Measurements from ENCODE around the gene MAST4. TPM values are rescaled to one million over a fixed set of nuclear protein-coding genes. Genes with fewer than 3 reads are reported as not detected.

MAST4 gene
- total and polyA plus RNA-seq, 2 donors (not counting 1 experiment from before 2014, with no cell fraction given): 7.0 to 15.2 TPM

- no peak overlapping the region for H3K4me2 ChIP-seq (ENCODE audit: extremely low read depth, insufficient read depth, low read length)
- H3K9me3 ChIP-seq (ENCODE audit: control insufficient read depth, insufficient read depth, low read depth, low read length): no peaks in the 10 kb centered on the region
- no peak overlapping the region for H3K27ac ChIP-seq (ENCODE audit: insufficient read depth, low read length)
- H4K20me1 ChIP-seq (ENCODE audit: control insufficient read depth, extremely low read depth, insufficient read depth, low read length): no peaks in the 10 kb centered on the region
- TF ChIP-seq EZH2 (IDR thresholded peaks at IDR 0.05; ENCODE audit: low read length, missing control alignments) (no peak), CTCF (conservative IDR thresholded peaks at IDR 0.05 in 1 of 2, IDR thresholded peaks at IDR 0.05 in 1 of 2; ENCODE audit: low read depth in 1 of 2, low read length in 2 of 2) (no peak)
- no peak overlapping the region for H3K9ac ChIP-seq (ENCODE audit: insufficient read depth, low read length)
- H3K36me3 ChIP-seq (ENCODE audit: control insufficient read depth, insufficient read depth, low read length): no peaks in the 10 kb centered on the region
- no peak overlapping the region for H2AFZ ChIP-seq (ENCODE audit: low read length)
- H3K4me1 ChIP-seq (ENCODE audit: control insufficient read depth, extremely low read depth, insufficient read depth, low read length): no peaks in the 10 kb centered on the region
- no peaks in the 10 kb centered on the region for H3K79me2 ChIP-seq (ENCODE audit: control insufficient read depth, insufficient read depth, low read length)
- H3K27me3 ChIP-seq (ENCODE audit: control insufficient read depth, insufficient read depth, low read length): no peaks in the 10 kb centered on the region
- H3K4me3 ChIP-seq (replicated peaks in 1 of 4; ENCODE audit: control extremely low read depth in 1 of 4, insufficient read depth in 1 of 4, low read depth in 3 of 4, low read length in 4 of 4): no peak overlapping the region
- no peak for DNase-seq (ENCODE audit: low read depth in 2 of 2)
Observed at GRCh38 chr5:67188274-67189078, 592.3 kb downstream of the MAST4 start.

GRCh38 chr5:67189079-67189354, 592.8 kb downstream of the MAST4 start:
- Histone ChIP-seq H2AFZ (ENCODE audit: low read length) (no peak overlapping the region), H3K4me3 (replicated peaks in 1 of 4; ENCODE audit: control extremely low read depth in 1 of 4, insufficient read depth in 1 of 4, low read depth in 3 of 4, low read length in 4 of 4) (no peak overlapping the region), H4K20me1 (ENCODE audit: control insufficient read depth, extremely low read depth, insufficient read depth, low read length) (no peaks in the 10 kb centered on the region), H3K9me3 (ENCODE audit: control insufficient read depth, insufficient read depth, low read depth, low read length) (no peaks in the 10 kb centered on the region), H3K36me3 (ENCODE audit: control insufficient read depth, insufficient read depth, low read length) (no peaks in the 10 kb centered on the region), H3K27me3 (ENCODE audit: control insufficient read depth, insufficient read depth, low read length) (no peaks in the 10 kb centered on the region), H3K4me2 (ENCODE audit: extremely low read depth, insufficient read depth, low read length) (no peak overlapping the region), H3K27ac (ENCODE audit: insufficient read depth, low read length) (no peak overlapping the region), H3K9ac (ENCODE audit: insufficient read depth, low read length) (no peak overlapping the region), H3K4me1 (ENCODE audit: control insufficient read depth, extremely low read depth, insufficient read depth, low read length) (no peaks in the 10 kb centered on the region), H3K79me2 (ENCODE audit: control insufficient read depth, insufficient read depth, low read length) (no peaks in the 10 kb centered on the region)
- no peak for DNase-seq (ENCODE audit: low read depth in 2 of 2)
- TF ChIP-seq CTCF (conservative IDR thresholded peaks at IDR 0.05 in 1 of 2, IDR thresholded peaks at IDR 0.05 in 1 of 2; ENCODE audit: low read depth in 1 of 2, low read length in 2 of 2) (no peak), EZH2 (IDR thresholded peaks at IDR 0.05; ENCODE audit: low read length, missing control alignments) (no peak)

- no peak overlapping the region for H3K9ac ChIP-seq (ENCODE audit: insufficient read depth, low read length)
- no peak overlapping the region for H3K27ac ChIP-seq (ENCODE audit: insufficient read depth, low read length)
- no peaks in the 10 kb centered on the region for H4K20me1 ChIP-seq (ENCODE audit: control insufficient read depth, extremely low read depth, insufficient read depth, low read length)
- H3K9me3 ChIP-seq (ENCODE audit: control insufficient read depth, insufficient read depth, low read depth, low read length): no peaks in the 10 kb centered on the region
- H3K4me2 ChIP-seq (ENCODE audit: extremely low read depth, insufficient read depth, low read length): no peak overlapping the region
- H3K4me3 ChIP-seq (replicated peaks in 1 of 4; ENCODE audit: control extremely low read depth in 1 of 4, insufficient read depth in 1 of 4, low read depth in 3 of 4, low read length in 4 of 4): no peak overlapping the region
- no peak for DNase-seq (ENCODE audit: low read depth in 2 of 2)
- H3K79me2 ChIP-seq (ENCODE audit: control insufficient read depth, insufficient read depth, low read length): no peaks in the 10 kb centered on the region
- H2AFZ ChIP-seq (ENCODE audit: low read length): no peak overlapping the region
- TF ChIP-seq CTCF (conservative IDR thresholded peaks at IDR 0.05 in 1 of 2, IDR thresholded peaks at IDR 0.05 in 1 of 2; ENCODE audit: low read depth in 1 of 2, low read length in 2 of 2): no peak
- no peak for TF ChIP-seq EZH2 (IDR thresholded peaks at IDR 0.05; ENCODE audit: low read length, missing control alignments)
- no peaks in the 10 kb centered on the region for H3K4me1 ChIP-seq (ENCODE audit: control insufficient read depth, extremely low read depth, insufficient read depth, low read length)
- no peaks in the 10 kb centered on the region for H3K36me3 ChIP-seq (ENCODE audit: control insufficient read depth, insufficient read depth, low read length)
- H3K27me3 ChIP-seq (ENCODE audit: control insufficient read depth, insufficient read depth, low read length): no peaks in the 10 kb centered on the region
Observed at GRCh38 chr5:67189931-67190330, 593.7 kb downstream of the MAST4 start.

All from fibroblast of lung (primary cell).